Lung (tissue), 12 donors: ENCODE results near the gene GPS2. TPM values are rescaled to one million over a fixed set of nuclear protein-coding genes. Genes with fewer than 3 reads are reported as not detected.

ENCODE experiments used
- ATAC-seq: fragments of 200-7000 bp; cut with Tn5 transposase; one replicate; pipeline ENCODE4 v1.9.1; 2020; ENCODE audit warnings: moderate number of reproducible peaks; ENCODE audit not compliant: insufficient read depth, low FRiP score
- DNase-seq, 3 donors: peaks; one replicate each; pipeline ENCODE4 v3.0.0-alpha.2; 2013 to 2017
- H3K27ac ChIP-seq, 2 donors: one replicate each; pipeline ENCODE4 v1.5.1; 2013; ENCODE audit warnings: mild to moderate bottlenecking in 2 of 2, moderate library complexity in 2 of 2, control low read depth in 1 of 2, inconsistent platforms in 1 of 2, low read depth in 1 of 2, low read length in 1 of 2
- H3K27me3 ChIP-seq, 3 donors: one replicate each; pipeline ENCODE4 v1.5.1; 2013; ENCODE audit warnings: low read length in 2 of 3; ENCODE audit not compliant: control insufficient read depth in 3 of 3, insufficient read depth in 3 of 3
- H3K36me3 ChIP-seq, 4 donors: one replicate each; pipeline ENCODE4 v1.5.1; 2013; ENCODE audit warnings: low read length in 4 of 4, mild to moderate bottlenecking in 1 of 4, moderate library complexity in 1 of 4; ENCODE audit not compliant: control insufficient read depth in 4 of 4, insufficient read depth in 4 of 4
- H3K4me1 ChIP-seq, 5 donors: one replicate each; pipeline ENCODE4 v1.5.1; 2013; ENCODE audit warnings: low read length in 5 of 5, mild to moderate bottlenecking in 2 of 5, moderate library complexity in 1 of 5; ENCODE audit not compliant: control insufficient read depth in 5 of 5, insufficient read depth in 5 of 5
- H3K4me3 ChIP-seq: one replicate; pipeline ENCODE4 v1.5.1; 2013; ENCODE audit warnings: mild to moderate bottlenecking, control low read depth, moderate library complexity
- H3K9ac ChIP-seq, 2 donors: one replicate each; pipeline ENCODE4 v1.5.1; 2013; ENCODE audit warnings: low read length in 2 of 2, control low read depth in 1 of 2; ENCODE audit not compliant: insufficient read depth in 1 of 2
- H3K9me3 ChIP-seq, 4 donors: one replicate each; pipeline ENCODE4 v1.5.1; 2013; ENCODE audit warnings: low read length in 3 of 4, mild to moderate bottlenecking in 1 of 4, moderate library complexity in 1 of 4; ENCODE audit not compliant: control insufficient read depth in 4 of 4, insufficient read depth in 3 of 4
- CTCF ChIP-seq: IDR thresholded peaks from 2 replicates; pipeline ENCODE4 v1.5.1; 2012; ENCODE audit warnings: mild to moderate bottlenecking; ENCODE audit errors: control extremely low read depth, extremely low read depth
- WGBS, 2 donors: extraction: QIAGEN DNeasy Blood & Tissue Kit; methylation state at CpG; one replicate each; pipeline ENCODE4 v1.1.7; 2013; 5-methylcytosine and 5-hydroxymethylcytosine counted together
- polyA plus RNA-seq, 2 donors: library from polyadenylated mRNA; stranded (reverse); fragments of 200-250 nt; gene quantifications; one replicate each; pipeline ENCODE4 v1.2.1, GENCODE V29; 2013
- total RNA-seq, 2 donors: library from RNA; depleted of rRNA in 1 of 2; stranded (reverse); fragments of >200 nt in 1 of 2; gene quantifications; one replicate each; pipeline ENCODE4 v1.2.1, GENCODE V29; 2014 to 2021
- donor health status: control.
- donor health status: control.
- donor health status: Bipolar disorder and iron deficiency.
- donor health status: healthy.
- donor health status: DM: yes; HTN: yes; CAD: no.

Gene GPS2
- total and polyA plus RNA-seq, 4 donors = 23.8 to 71.6 (median 62.8) TPM

- DNase-seq = no peak
Observed at GRCh38 chr17:7290166-7290565, 25.0 kb downstream of the GPS2 start.

DNA sequence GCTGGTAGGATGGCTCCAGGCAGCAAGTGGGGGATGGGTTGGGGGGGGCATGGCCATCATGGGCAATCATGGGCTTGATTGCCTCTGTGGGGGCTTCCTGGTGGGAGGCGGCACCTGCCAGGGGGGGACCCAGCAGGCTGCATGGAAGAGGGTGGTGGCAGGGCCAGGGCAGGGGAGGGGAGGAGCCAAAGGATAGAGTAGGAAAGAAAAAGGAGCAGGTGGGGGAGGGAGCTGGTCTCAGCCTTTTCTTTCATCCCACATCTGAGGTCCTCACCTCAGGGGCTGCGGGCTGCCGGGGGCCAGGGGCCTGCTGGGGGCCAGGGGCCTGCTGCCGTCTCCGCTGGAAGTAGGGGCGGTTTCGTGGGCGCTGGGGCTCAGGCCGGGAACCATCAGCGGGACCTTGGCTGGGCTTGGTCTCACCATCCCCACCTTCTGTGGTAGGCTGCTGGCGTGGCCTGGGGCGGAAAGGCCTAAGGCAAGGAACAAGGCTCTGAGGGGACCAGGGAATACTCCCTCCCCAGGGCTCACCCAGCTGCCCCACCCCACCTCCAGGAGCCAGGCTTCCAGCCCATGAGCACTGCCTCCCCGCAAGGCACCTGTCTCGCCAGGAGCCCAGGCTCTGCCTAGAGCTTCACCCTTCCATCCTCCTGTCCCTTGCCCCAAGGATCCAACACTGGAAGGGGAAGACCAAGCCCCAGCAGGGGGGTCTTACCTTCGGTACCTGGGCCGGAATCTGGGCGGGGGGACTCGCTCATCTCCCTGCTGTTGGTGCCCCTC is 25.7 kb downstream of the GPS2 start:
- no peak for TF ChIP-seq CTCF
- Histone ChIP-seq H3K4me1 (peaks cover 2 to 14% (median 4%) of the 10 kb centered on the region in 5 donors), H3K4me3 (no peak overlapping the region), H3K27me3 (peaks cover 0 to 21% (median 11%) of the 10 kb centered on the region in 3 donors), H3K9me3 (no peaks in the 10 kb centered on the region), H3K9ac (no peak overlapping the region), H3K27ac (no peak overlapping the region), H3K36me3 (no peaks in the 10 kb centered on the region)
- ATAC-seq = no peak
- DNase-seq = no peak
- 89% methylated on average over 18 of the region's 18 CpGs for WGBS, 2 donors

More at GRCh38 chr17:7290166-7290565, 25.0 kb downstream of the GPS2 start:
- 91 to 94% methylated on average over 19 of the region's 19 CpGs for WGBS, 2 donors
- TF ChIP-seq CTCF = no peak
- Histone ChIP-seq H3K4me3 (no peak overlapping the region), H3K27ac (no peak overlapping the region), H3K9me3 (no peaks in the 10 kb centered on the region), H3K4me1 (peaks cover 2 to 14% (median 10%) of the 10 kb centered on the region in 5 donors), H3K9ac (no peak overlapping the region), H3K27me3 (peaks cover 0 to 25% (median 15%) of the 10 kb centered on the region in 3 donors), H3K36me3 (no peaks in the 10 kb centered on the region)
- no peak for ATAC-seq

GRCh38 chr17:7285679-7286078 is 29.5 kb downstream of the GPS2 start:
- DNase-seq (no peak), ATAC-seq (no peak)
- no peak overlapping the region for H3K9ac ChIP-seq
- WGBS, 2 donors = 93 to 95% methylated on average over 12 of the region's 12 CpGs
- H3K4me1 ChIP-seq = peaks cover 0 to 20% (median 4%) of the 10 kb centered on the region in 5 donors
- no peaks in the 10 kb centered on the region for H3K36me3 ChIP-seq
- TF ChIP-seq CTCF = no peak
- no peak overlapping the region for H3K27ac ChIP-seq
- no peaks in the 10 kb centered on the region for H3K9me3 ChIP-seq
- H3K27me3 ChIP-seq = peaks cover 0 to 8% (median 2%) of the 10 kb centered on the region in 3 donors
- H3K4me3 ChIP-seq = no peak overlapping the region

- ATAC-seq (no peak), DNase-seq (no peak)
- Histone ChIP-seq H3K27me3 (peaks cover 0 to 8% (median 2%) of the 10 kb centered on the region in 3 donors), H3K4me3 (no peak overlapping the region), H3K27ac (no peak overlapping the region), H3K9ac (no peak overlapping the region), H3K9me3 (no peaks in the 10 kb centered on the region), H3K36me3 (no peaks in the 10 kb centered on the region), H3K4me1 (peaks cover 0 to 21% (median 4%) of the 10 kb centered on the region in 5 donors)
- 94 to 98% methylated on average over 16 of the region's 16 CpGs for WGBS, 2 donors
- TF ChIP-seq CTCF = no peak
Observed at GRCh38 chr17:7284911-7285310, 30.2 kb downstream of the GPS2 start.
